GM12878 (cell line): Measurements from ENCODE around the gene C1orf115. TPM values are rescaled to one million over a fixed set of nuclear protein-coding genes. Genes with fewer than 3 reads are reported as not detected.

ENCODE experiments used
- ATAC-seq: fragments of 200-7000 bp; cut with Tn5 transposase; 3 replicates; pipeline ENCODE4 v1.9.1; 2020; ENCODE audit warnings: mild to moderate bottlenecking, moderate library complexity
- BruUV-seq: library from RNA; stranded (reverse); fragments of 400-500 nt; replicated peaks from 2 replicates; lab custom pipeline; 2021; lab: Mats Ljungman, UMichigan
- CTCF ChIA-PET: fragments of 300-600 bp; sonication (Branson Sonifier 250); formaldehyde crosslinking; extraction: SDS; loops from one replicate; lab custom pipeline; 2021; ENCODE audit warnings: inconsistent platforms; lab: Yijun Ruan, JAX
- POLR2A ChIA-PET: fragments of 350-600 bp; formaldehyde crosslinking; extraction: SDS; loops from one replicate; lab custom pipeline; 2021; ENCODE audit warnings: inconsistent platforms; lab: Charles Lee
- RAD21 ChIA-PET: fragments of 300-600 bp; sonication (Branson Sonifier 250); formaldehyde crosslinking; loops from one replicate; lab custom pipeline; 2023; ENCODE audit warnings: antibody characterized with exemption; ENCODE audit not compliant: unreplicated experiment; lab: Charles Lee
- SMC1A ChIA-PET: fragments of 300-600 bp; sonication (Branson Sonifier 250); formaldehyde crosslinking; loops from one replicate; lab custom pipeline; 2023; ENCODE audit not compliant: unreplicated experiment, uncharacterized antibody; lab: Charles Lee
- DNase-seq: peaks from one replicate; pipeline ENCODE4 v3.0.0-alpha.2; 2011; ENCODE audit warnings: low read depth, low spot score
- FAIRE-seq: peaks from 3 replicates; lab custom pipeline; 2011; peaks lifted over from hg19 to GRCh38; lab: Jason Lieb, UNC
- H2AFZ ChIP-seq: 2 replicates; pipeline ENCODE4 v1.6.0; 2011; ENCODE audit warnings: low read depth, low read length, control low read depth; ENCODE audit not compliant: control insufficient read depth
- H3K27ac ChIP-seq: 2 replicates; pipeline ENCODE4 v1.5.1; 2011; ENCODE audit warnings: control low read depth; ENCODE audit not compliant: control insufficient read depth, insufficient read depth
- H3K27me3 ChIP-seq, 2 experiments: replicated peaks in 1 of 2; 2 replicates each; pipeline versions ENCODE4 v1.6.0 to v1.6.1; 2011; ENCODE audit warnings: low read length in 1 of 2; ENCODE audit not compliant: control insufficient read depth in 2 of 2, insufficient read depth in 2 of 2
- H3K36me3 ChIP-seq, 2 experiments: 2 replicates each; pipeline ENCODE4 v1.5.1; 2011; ENCODE audit warnings: low read length in 1 of 2; ENCODE audit not compliant: control insufficient read depth in 2 of 2, insufficient read depth in 2 of 2
- H3K4me1 ChIP-seq: 2 replicates; pipeline ENCODE4 v1.6.1; 2011; ENCODE audit warnings: mild to moderate bottlenecking, low read length, moderate library complexity, mixed read lengths; ENCODE audit not compliant: control insufficient read depth, insufficient read depth
- H3K4me2 ChIP-seq: 2 replicates; pipeline ENCODE4 v1.6.0; 2011; ENCODE audit warnings: control low read depth; ENCODE audit not compliant: control insufficient read depth, insufficient read depth
- H3K4me3 ChIP-seq: fragments of 200-600 bp; sonication (generic); 2 replicates; pipeline ENCODE4 v1.5.1; 2016
- H3K79me2 ChIP-seq: 2 replicates; pipeline ENCODE4 v1.6.0; 2011; ENCODE audit warnings: low read length; ENCODE audit not compliant: control insufficient read depth, insufficient read depth
- H3K9ac ChIP-seq: 2 replicates; pipeline ENCODE4 v1.8.0; 2011; ENCODE audit warnings: low read length, control low read depth, mixed read lengths; ENCODE audit not compliant: control insufficient read depth, insufficient read depth
- H3K9me3 ChIP-seq: replicated peaks from 3 replicates; pipeline ENCODE4 v1.5.1; 2011; ENCODE audit warnings: mild to moderate bottlenecking, low read length; ENCODE audit not compliant: control insufficient read depth, insufficient read depth
- H4K20me1 ChIP-seq: 2 replicates; pipeline ENCODE4 v1.6.0; 2011; ENCODE audit not compliant: control insufficient read depth, insufficient read depth
- CBX3 ChIP-seq: fragments of 200-600 bp; sonication (generic); IDR thresholded peaks from 2 replicates; pipeline ENCODE4 v1.6.1; 2016; ENCODE audit warnings: low read depth, borderline replicate concordance
- CHD1 ChIP-seq: IDR thresholded peaks from 2 replicates; pipeline ENCODE4 v1.6.1; 2012; ENCODE audit warnings: low read depth, low read length, improper control_type of control experiment
- EGR1 ChIP-seq, 2 experiments: IDR thresholded peaks; 1 replicate in 1 of 2; 2 replicates in 1 of 2; pipeline ENCODE4 v1.6.1; 2011 to 2012; ENCODE audit warnings: low read depth in 2 of 2, low read length in 2 of 2, borderline replicate concordance in 1 of 2, mild to moderate bottlenecking in 1 of 2, moderate library complexity in 1 of 2
- KDM1A ChIP-seq: fragments of 200-600 bp; sonication (generic); IDR thresholded peaks from 2 replicates; pipeline ENCODE4 v1.6.1; 2016; ENCODE audit warnings: borderline replicate concordance
- MEF2A ChIP-seq: IDR thresholded peaks from 2 replicates; pipeline ENCODE4 v1.6.1; 2011; ENCODE audit warnings: low read depth, mild to moderate bottlenecking, low read length, moderate library complexity; ENCODE audit not compliant: insufficient read depth
- MYB ChIP-seq: fragments of 150-350 bp; IDR thresholded peaks from 2 replicates; pipeline ENCODE4 v1.6.1; 2014; ENCODE audit warnings: mild to moderate bottlenecking, low read depth, low read length, borderline replicate concordance
- NFYA ChIP-seq: IDR thresholded peaks from 2 replicates; pipeline ENCODE4 v1.6.1; 2011; ENCODE audit warnings: low read depth, mild to moderate bottlenecking, low read length, improper control_type of control experiment, borderline replicate concordance
- SMAD1 ChIP-seq: fragments of 450-650 bp; IDR thresholded peaks from 2 replicates; pipeline ENCODE4 v1.6.1; 2018; ENCODE audit warnings: mild to moderate bottlenecking, low read depth; ENCODE audit not compliant: partially characterized antibody
- SREBF1 ChIP-seq: IDR thresholded peaks from 2 replicates; pipeline ENCODE4 v1.6.1; 2012; ENCODE audit warnings: mild to moderate bottlenecking, low read length
- STAT3 ChIP-seq: IDR thresholded peaks from 2 replicates; pipeline ENCODE4 v1.6.1; 2011; ENCODE audit warnings: low read depth, low read length, improper control_type of control experiment
- SUPT20H ChIP-seq: IDR thresholded peaks from 2 replicates; pipeline ENCODE4 v1.6.1; 2011; ENCODE audit warnings: low read depth, mild to moderate bottlenecking, low read length, moderate library complexity, borderline replicate concordance; ENCODE audit not compliant: control insufficient read depth
- ZNF274 ChIP-seq: IDR thresholded peaks from one replicate; pipeline ENCODE4 v1.8.0; 2011; ENCODE audit not compliant: insufficient read length, insufficient read depth
- ZNF384 ChIP-seq: IDR thresholded peaks from 2 replicates; pipeline ENCODE4 v1.6.1; 2012; ENCODE audit warnings: low read depth, mild to moderate bottlenecking, low read length, improper control_type of control experiment, borderline replicate concordance
- ZSCAN29 ChIP-seq: fragments of 450-650 bp; IDR thresholded peaks from 2 replicates; pipeline ENCODE4 v1.6.1; 2017; ENCODE audit warnings: mild to moderate bottlenecking, moderate library complexity
- whole genome bisulfite sequencing: methylation state at CpG from one replicate; pipeline ENCODE4 v1.1.6; 2016; ENCODE audit warnings: low lambda C conversion rate; ENCODE audit not compliant: insufficient replicate concordance, insufficient coverage; ENCODE audit errors: missing lambda C conversion rate; 5-methylcytosine and 5-hydroxymethylcytosine counted together
- in situ Hi-C: fragments of 300-500 bp; cut with MboI; formaldehyde crosslinking; loops from 9 replicates; pipeline ENCODE4 v1.14.3; 2018; ENCODE audit warnings: mixed read lengths
- intact Hi-C: fragments of 100-400 bp; cut with micrococcal nuclease; formaldehyde crosslinking; loops from one replicate; pipeline ENCODE4 v1.14.2; 2022; ENCODE audit not compliant: unreplicated experiment
- polyA plus RNA-seq, 11 experiments: library from polyadenylated mRNA; depleted of rRNA in 4 of 11; unstranded in 6 of 11; stranded (reverse) in 5 of 11; fragments of >200 nt; fragmentation: Nextera tagmentation in 4 of 11; fragmentation: Illumina TruSeq in 1 of 11; extraction: Ambion mirVana in 4 of 11; extraction: Trizol in 1 of 11; gene quantifications; 1 replicate in 1 of 11; 2 replicates in 10 of 11; pipeline versions ENCODE4 v1.2.1 to v1.2.3, GENCODE V29; 2011 to 2016; ENCODE audit warnings: inconsistent platforms in 2 of 11, missing spikeins in 2 of 11, low read depth in 1 of 11
- total RNA-seq, 4 experiments: library from RNA; depleted of rRNA in 3 of 4; stranded (reverse); fragments of >200 nt in 3 of 4; fragmentation: Illumina TruSeq in 1 of 4; extraction: Trizol in 1 of 4; gene quantifications; 2 replicates each; pipeline versions ENCODE4 v1.2.1 to v1.2.3, GENCODE V29; 2013 to 2021
- TF ChIP-seq, protein P1 (sequence below): fragments of 450-650 bp; IDR thresholded peaks from 2 replicates; pipeline ENCODE4 v1.6.1; 2017; ENCODE audit warnings: antibody characterized with exemption, mild to moderate bottlenecking, moderate library complexity
- TF ChIP-seq, protein P2 (sequence below): fragments of 450-650 bp; IDR thresholded peaks from 2 replicates; pipeline ENCODE4 v1.6.1; 2017; ENCODE audit warnings: mild to moderate bottlenecking, moderate library complexity

The C1orf115 gene
- total and polyA plus RNA-seq, 10 of the 15 experiments (the other 5 are each of a cell fraction or from before 2014, with no cell fraction given), result 0.52 to 5.0 (median 4.1) TPM

DNA sequence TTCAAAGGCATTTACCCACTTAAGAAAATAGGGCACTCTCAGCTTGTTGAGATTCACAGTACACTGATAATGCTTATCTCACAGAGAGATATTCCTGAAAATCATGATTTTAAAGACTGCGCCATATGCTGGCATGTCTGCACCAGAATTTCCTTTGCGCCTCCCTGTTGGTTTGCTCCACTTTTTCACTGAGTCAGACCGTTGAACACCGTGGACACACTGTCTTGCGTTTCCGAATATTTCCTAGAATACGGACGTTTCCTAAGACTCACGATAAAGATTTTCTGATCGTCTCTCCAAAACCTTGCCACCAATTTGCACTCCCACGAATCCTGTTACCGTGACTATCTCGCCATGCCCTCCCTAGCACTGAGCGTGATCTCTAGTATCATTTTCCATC is 497 bp upstream of the C1orf115 start:
- H3K36me3 ChIP-seq, result no peaks in the 10 kb centered on the region
- H3K4me1 ChIP-seq, result no peaks in the 10 kb centered on the region
- ChIA-PET CTCF (interaction anchor here (1.0 to 3.9 kb wide), 3 partner anchors 38 to 86 kb away, joined by 3 to 21 read pairs (median 5); no protein-coding TSS in a partner anchor), SMC1A (no interaction called here), RAD21 (no interaction called here), POLR2A (no interaction called here)
- peak overlapping the region; percentile 5; the same call in 1 of the 2 replicates for H3K4me3 ChIP-seq
- no peaks in the 10 kb centered on the region for H3K79me2 ChIP-seq
- no peaks in the 10 kb centered on the region for H3K9me3 ChIP-seq
- FAIRE-seq, result no peak
- intact Hi-C loops, result loop anchor here (1.0 to 2.0 kb wide), 2 partner anchors 43 to 87 kb away; no protein-coding TSS in a partner anchor
- no TSS peak for BruUV-seq
- H3K4me2 ChIP-seq, result peak overlapping the region; percentile 77
- in situ Hi-C loops, result loop anchor here (10.0 kb wide), 1 partner anchor 85 kb away; no protein-coding TSS in a partner anchor
- H3K27me3 ChIP-seq, result 0 out of 4 replicates have a peak, but pooled peaks cover 0 to 1% of the 10 kb centered on the region in 2 experiments
- ATAC-seq, result no peak
- peak overlapping the region; percentile 64 for H2AFZ ChIP-seq
- no peak overlapping the region for H3K9ac ChIP-seq
- no peaks in the 10 kb centered on the region for H4K20me1 ChIP-seq
- no peak overlapping the region for H3K27ac ChIP-seq
- 37% methylated on average over 14 of the region's 14 CpGs for WGBS
- DNase-seq, result no peak
- TF ChIP-seq SUPT20H, result no peak
- no peak for TF ChIP-seq SREBF1
- TF ChIP-seq, protein P1, sequence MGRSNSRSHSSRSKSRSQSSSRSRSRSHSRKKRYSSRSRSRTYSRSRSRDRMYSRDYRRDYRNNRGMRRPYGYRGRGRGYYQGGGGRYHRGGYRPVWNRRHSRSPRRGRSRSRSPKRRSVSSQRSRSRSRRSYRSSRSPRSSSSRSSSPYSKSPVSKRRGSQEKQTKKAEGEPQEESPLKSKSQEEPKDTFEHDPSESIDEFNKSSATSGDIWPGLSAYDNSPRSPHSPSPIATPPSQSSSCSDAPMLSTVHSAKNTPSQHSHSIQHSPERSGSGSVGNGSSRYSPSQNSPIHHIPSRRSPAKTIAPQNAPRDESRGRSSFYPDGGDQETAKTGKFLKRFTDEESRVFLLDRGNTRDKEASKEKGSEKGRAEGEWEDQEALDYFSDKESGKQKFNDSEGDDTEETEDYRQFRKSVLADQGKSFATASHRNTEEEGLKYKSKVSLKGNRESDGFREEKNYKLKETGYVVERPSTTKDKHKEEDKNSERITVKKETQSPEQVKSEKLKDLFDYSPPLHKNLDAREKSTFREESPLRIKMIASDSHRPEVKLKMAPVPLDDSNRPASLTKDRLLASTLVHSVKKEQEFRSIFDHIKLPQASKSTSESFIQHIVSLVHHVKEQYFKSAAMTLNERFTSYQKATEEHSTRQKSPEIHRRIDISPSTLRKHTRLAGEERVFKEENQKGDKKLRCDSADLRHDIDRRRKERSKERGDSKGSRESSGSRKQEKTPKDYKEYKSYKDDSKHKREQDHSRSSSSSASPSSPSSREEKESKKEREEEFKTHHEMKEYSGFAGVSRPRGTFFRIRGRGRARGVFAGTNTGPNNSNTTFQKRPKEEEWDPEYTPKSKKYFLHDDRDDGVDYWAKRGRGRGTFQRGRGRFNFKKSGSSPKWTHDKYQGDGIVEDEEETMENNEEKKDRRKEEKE, result no peak
- TF ChIP-seq, protein P2, sequence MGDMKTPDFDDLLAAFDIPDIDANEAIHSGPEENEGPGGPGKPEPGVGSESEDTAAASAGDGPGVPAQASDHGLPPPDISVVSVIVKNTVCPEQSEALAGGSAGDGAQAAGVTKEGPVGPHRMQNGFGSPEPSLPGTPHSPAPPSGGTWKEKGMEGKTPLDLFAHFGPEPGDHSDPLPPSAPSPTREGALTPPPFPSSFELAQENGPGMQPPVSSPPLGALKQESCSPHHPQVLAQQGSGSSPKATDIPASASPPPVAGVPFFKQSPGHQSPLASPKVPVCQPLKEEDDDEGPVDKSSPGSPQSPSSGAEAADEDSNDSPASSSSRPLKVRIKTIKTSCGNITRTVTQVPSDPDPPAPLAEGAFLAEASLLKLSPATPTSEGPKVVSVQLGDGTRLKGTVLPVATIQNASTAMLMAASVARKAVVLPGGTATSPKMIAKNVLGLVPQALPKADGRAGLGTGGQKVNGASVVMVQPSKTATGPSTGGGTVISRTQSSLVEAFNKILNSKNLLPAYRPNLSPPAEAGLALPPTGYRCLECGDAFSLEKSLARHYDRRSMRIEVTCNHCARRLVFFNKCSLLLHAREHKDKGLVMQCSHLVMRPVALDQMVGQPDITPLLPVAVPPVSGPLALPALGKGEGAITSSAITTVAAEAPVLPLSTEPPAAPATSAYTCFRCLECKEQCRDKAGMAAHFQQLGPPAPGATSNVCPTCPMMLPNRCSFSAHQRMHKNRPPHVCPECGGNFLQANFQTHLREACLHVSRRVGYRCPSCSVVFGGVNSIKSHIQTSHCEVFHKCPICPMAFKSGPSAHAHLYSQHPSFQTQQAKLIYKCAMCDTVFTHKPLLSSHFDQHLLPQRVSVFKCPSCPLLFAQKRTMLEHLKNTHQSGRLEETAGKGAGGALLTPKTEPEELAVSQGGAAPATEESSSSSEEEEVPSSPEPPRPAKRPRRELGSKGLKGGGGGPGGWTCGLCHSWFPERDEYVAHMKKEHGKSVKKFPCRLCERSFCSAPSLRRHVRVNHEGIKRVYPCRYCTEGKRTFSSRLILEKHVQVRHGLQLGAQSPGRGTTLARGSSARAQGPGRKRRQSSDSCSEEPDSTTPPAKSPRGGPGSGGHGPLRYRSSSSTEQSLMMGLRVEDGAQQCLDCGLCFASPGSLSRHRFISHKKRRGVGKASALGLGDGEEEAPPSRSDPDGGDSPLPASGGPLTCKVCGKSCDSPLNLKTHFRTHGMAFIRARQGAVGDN, result no peak
- TF ChIP-seq CBX3, result no peak
- TF ChIP-seq STAT3, result no peak
- TF ChIP-seq MEF2A, result no peak
- TF ChIP-seq KDM1A, result no peak
- TF ChIP-seq ZNF384, result no peak
- no peak for TF ChIP-seq ZNF274
- TF ChIP-seq ZSCAN29, result no peak
- no peak for TF ChIP-seq SMAD1
- no peak for TF ChIP-seq EGR1 (IDR thresholded peaks at IDR 0.05; ENCODE audit: borderline replicate concordance in 1 of 2, low read depth in 2 of 2, low read length in 2 of 2)
- TF ChIP-seq CHD1, result no peak
- TF ChIP-seq MYB, result no peak
- TF ChIP-seq NFYA, result no peak
